PC-9 (cell line): Measurements from ENCODE around the gene TBX3.

Experiments
- EZH2 ChIP-seq: fragments of 200-600 bp; sonication (generic); IDR thresholded peaks from 2 replicates; pipeline ENCODE4 v1.8.0; 2017; ENCODE audit warnings: antibody characterized with exemption, low read depth
- TF ChIP-seq, protein P1 (sequence below): fragments of 200-600 bp; sonication (generic); conservative IDR thresholded peaks from 2 replicates; pipeline ENCODE4 v1.6.1; 2017; ENCODE audit warnings: mixed run types, antibody characterized with exemption, mild to moderate bottlenecking, moderate library complexity

DNA sequence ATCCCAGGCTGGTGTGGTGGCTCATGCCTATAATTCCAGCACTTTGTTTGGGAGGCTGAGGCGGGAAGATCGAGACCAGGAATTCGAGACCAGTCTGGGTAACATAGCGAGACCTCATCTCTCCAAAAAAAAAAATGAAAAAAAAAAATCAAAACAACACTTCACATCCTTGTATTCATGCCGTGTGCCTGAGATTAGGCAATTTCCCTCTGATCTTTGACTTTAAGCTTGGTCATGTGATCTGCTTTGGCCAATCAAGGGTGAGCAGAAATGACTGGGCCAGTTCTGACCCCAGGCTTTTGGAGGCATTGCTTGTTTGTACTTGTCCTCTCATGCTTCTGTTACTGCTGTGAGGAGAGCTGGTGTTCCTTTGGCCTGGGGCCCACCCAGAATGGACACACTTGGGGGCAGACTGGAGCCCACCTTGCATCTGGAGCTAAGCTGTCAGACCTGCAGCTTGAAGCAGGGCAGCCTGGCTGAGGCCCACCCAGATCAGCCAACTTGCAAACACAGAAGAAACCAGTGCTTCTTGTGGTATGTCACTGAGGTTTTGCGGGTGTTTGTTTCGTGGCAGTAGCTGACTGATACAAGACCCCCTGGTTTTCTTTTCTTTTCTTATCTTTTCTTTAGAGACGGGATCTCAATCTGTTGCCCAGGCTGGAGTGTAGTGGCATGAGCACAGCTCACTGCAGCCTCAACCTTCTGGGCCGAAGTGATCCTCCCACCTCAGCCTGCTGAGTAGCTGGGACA lies 29.7 kb upstream of the TBX3 start:
- TF ChIP-seq, protein P1, sequence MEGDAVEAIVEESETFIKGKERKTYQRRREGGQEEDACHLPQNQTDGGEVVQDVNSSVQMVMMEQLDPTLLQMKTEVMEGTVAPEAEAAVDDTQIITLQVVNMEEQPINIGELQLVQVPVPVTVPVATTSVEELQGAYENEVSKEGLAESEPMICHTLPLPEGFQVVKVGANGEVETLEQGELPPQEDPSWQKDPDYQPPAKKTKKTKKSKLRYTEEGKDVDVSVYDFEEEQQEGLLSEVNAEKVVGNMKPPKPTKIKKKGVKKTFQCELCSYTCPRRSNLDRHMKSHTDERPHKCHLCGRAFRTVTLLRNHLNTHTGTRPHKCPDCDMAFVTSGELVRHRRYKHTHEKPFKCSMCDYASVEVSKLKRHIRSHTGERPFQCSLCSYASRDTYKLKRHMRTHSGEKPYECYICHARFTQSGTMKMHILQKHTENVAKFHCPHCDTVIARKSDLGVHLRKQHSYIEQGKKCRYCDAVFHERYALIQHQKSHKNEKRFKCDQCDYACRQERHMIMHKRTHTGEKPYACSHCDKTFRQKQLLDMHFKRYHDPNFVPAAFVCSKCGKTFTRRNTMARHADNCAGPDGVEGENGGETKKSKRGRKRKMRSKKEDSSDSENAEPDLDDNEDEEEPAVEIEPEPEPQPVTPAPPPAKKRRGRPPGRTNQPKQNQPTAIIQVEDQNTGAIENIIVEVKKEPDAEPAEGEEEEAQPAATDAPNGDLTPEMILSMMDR: no peak
- no peak for TF ChIP-seq EZH2
